Measurements from ENCODE around the gene GLYATL1B. TPM values are rescaled to one million over a fixed set of nuclear protein-coding genes. Genes with fewer than 3 reads are reported as not detected.
"Not testable (repeated sequence)": the region's sequence is repeated elsewhere in the genome, so short reads cannot be mapped to it uniquely, and the experiment has no call there.

The GLYATL1B gene
- total and polyA plus RNA-seq, 2 donors (not counting 1 experiment from before 2014, with no cell fraction given) = not detected

DNA sequence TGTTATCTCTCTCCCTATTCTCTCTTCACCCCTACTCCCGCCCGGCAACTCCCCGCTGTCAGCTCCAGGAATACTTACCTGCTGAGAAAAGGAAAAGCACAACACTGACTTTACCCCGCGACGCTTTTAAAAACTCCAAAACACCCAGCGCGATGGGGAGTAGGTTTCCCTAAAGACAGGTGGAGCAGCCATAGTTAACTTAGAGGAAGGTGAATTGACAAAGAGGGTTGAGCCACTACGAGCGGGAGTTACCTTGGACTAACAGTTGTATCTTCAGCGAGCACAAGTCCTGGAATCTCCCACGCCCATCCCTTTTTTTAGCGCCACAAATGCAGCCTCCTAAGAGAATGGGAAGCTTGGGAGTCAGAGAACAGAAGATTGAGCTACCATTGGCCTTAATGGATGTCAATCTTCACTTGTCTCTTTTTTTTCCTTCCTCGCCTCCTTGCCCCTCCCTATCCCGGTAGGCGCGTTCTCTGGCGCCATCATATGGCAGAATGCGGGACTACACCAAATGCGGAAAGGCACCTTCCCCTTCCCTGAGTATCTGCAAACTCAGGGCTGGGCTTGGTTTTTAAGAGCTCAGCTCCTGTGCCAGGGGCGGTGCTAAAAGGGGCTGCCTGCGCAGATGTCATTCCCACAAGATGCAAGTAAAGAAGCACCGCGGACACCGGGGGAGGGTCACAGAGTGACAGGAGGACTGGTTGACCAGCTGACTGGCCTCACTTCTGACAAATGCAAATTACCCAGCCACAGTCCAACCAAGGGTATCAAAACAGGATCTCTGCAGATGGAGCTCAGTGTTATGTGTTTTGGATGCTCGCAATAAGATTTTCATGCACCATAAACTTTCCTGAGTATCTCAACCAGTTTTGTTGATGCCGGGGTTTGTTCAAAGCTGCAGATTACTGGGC is 27.7 kb upstream of the GLYATL1B start:
- Mint-ChIP-seq H3K27ac (peak overlapping the region; percentile 90), H3K4me1 (peaks cover 62% of the 10 kb centered on the region), H3K4me3 (peak overlapping the region; percentile 97)
- Histone ChIP-seq H3K4me2 (replicated peaks; ENCODE audit: low read depth, low read length, poor library complexity, severe bottlenecking) (peak overlapping the region; percentile 67), H3K27ac (ENCODE audit: low read length in 2 of 2) (peak overlapping the region; percentile 60 to 71), H2AFZ (ENCODE audit: insufficient read depth, low read depth, low read length, poor library complexity, severe bottlenecking) (peak overlapping the region; percentile 77), H3K4me1 (ENCODE audit: control insufficient read depth in 2 of 2, insufficient read depth in 2 of 2, low read length in 2 of 2) (peaks cover 39 to 55% of the 10 kb centered on the region in 2 donors), H3K9me3 (ENCODE audit: control extremely low read depth in 1 of 3, control insufficient read depth in 2 of 3, insufficient read depth in 1 of 3, low read length in 2 of 3) (peaks cover 0 to 17% (median 0%) of the 10 kb centered on the region in 3 donors), H3K4me3 (ENCODE audit: control extremely low read depth in 1 of 5, extremely low read depth in 1 of 5, insufficient read depth in 1 of 5, low read depth in 2 of 5, low read length in 4 of 5) (peak overlapping the region; percentile 11 to 70 (median 65)), H3K79me2 (ENCODE audit: control insufficient read depth, insufficient read depth, low read length) (peaks cover 10% of the 10 kb centered on the region), H3K9ac (ENCODE audit: low read length) (peak overlapping the region; percentile 71)
- H3K27me3 Mint-ChIP-seq; H4K20me1 ChIP-seq (ENCODE audit: control insufficient read depth, insufficient read depth, low read length, poor library complexity, severe bottlenecking); H3K36me3 ChIP-seq (replicated peaks in 1 of 2; ENCODE audit: control extremely low read depth in 1 of 2, control insufficient read depth in 1 of 2, extremely low read depth in 1 of 2, insufficient read depth in 2 of 2, low read length in 1 of 2); H3K9me3 Mint-ChIP-seq (ENCODE audit: insufficient read depth); H3K27me3 ChIP-seq (replicated peaks in 1 of 4; ENCODE audit: control extremely low read depth in 1 of 4, control insufficient read depth in 3 of 4, insufficient read depth in 4 of 4, low read length in 3 of 4): not testable (repeated sequence)
- ATAC-seq (ENCODE audit: low read depth) = peak; percentile 89
- intact Hi-C loops (cut with micrococcal nuclease) = loop anchor here (1.0 to 5.0 kb wide), 10 partner anchors 19 to 531 kb away; partner anchors contain the start of gene ZFP91
- POLR2A ChIA-PET = interaction anchor here (1.0 to 1.5 kb wide), 11 partner anchors 14 to 86 kb away, joined by 3 to 13 read pairs (median 7); partner anchors contain the start of gene FAM111B
- TF ChIP-seq, protein P1, sequence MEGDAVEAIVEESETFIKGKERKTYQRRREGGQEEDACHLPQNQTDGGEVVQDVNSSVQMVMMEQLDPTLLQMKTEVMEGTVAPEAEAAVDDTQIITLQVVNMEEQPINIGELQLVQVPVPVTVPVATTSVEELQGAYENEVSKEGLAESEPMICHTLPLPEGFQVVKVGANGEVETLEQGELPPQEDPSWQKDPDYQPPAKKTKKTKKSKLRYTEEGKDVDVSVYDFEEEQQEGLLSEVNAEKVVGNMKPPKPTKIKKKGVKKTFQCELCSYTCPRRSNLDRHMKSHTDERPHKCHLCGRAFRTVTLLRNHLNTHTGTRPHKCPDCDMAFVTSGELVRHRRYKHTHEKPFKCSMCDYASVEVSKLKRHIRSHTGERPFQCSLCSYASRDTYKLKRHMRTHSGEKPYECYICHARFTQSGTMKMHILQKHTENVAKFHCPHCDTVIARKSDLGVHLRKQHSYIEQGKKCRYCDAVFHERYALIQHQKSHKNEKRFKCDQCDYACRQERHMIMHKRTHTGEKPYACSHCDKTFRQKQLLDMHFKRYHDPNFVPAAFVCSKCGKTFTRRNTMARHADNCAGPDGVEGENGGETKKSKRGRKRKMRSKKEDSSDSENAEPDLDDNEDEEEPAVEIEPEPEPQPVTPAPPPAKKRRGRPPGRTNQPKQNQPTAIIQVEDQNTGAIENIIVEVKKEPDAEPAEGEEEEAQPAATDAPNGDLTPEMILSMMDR (IDR thresholded peaks at IDR 0.05) = peak; percentile 91
- WGBS (ENCODE audit: insufficient coverage) = 1% methylated on average over 16 of the region's 27 CpGs
- CTCF ChIA-PET = interaction anchor here (0.6 to 4.1 kb wide), 45 partner anchors 9 to 483 kb away, joined by 3 to 76 read pairs (median 6); partner anchors contain the start of genes FAM111A, FAM111B, GLYATL1B and LPXN
- DNase-seq = peak; percentile 95

GRCh38 chr11:59060096-59060495 is 26.0 kb upstream of the GLYATL1B start:
- H3K4me2 ChIP-seq (replicated peaks; ENCODE audit: low read depth, low read length, poor library complexity, severe bottlenecking); H3K27me3 Mint-ChIP-seq; H3K9ac ChIP-seq (ENCODE audit: low read length); intact Hi-C loops (cut with micrococcal nuclease); H3K27ac ChIP-seq (ENCODE audit: low read length in 2 of 2); H4K20me1 ChIP-seq (ENCODE audit: control insufficient read depth, insufficient read depth, low read length, poor library complexity, severe bottlenecking); H3K4me3 ChIP-seq (ENCODE audit: control extremely low read depth in 1 of 5, extremely low read depth in 1 of 5, insufficient read depth in 1 of 5, low read depth in 2 of 5, low read length in 4 of 5); POLR2A ChIA-PET; ATAC-seq (ENCODE audit: low read depth); H3K9me3 Mint-ChIP-seq (ENCODE audit: insufficient read depth); H3K79me2 ChIP-seq (ENCODE audit: control insufficient read depth, insufficient read depth, low read length); H3K27me3 ChIP-seq (replicated peaks in 1 of 4; ENCODE audit: control extremely low read depth in 1 of 4, control insufficient read depth in 3 of 4, insufficient read depth in 4 of 4, low read length in 3 of 4); H3K36me3 ChIP-seq (replicated peaks in 1 of 2; ENCODE audit: control extremely low read depth in 1 of 2, control insufficient read depth in 1 of 2, extremely low read depth in 1 of 2, insufficient read depth in 2 of 2, low read length in 1 of 2); DNase-seq; H2AFZ ChIP-seq (ENCODE audit: insufficient read depth, low read depth, low read length, poor library complexity, severe bottlenecking): not testable (repeated sequence)
- Mint-ChIP-seq H3K4me1 (peaks cover 49% of the 10 kb centered on the region), H3K27ac (peak overlapping the region; percentile 90), H3K4me3 (peak overlapping the region; percentile 11)
- Histone ChIP-seq H3K4me1 (ENCODE audit: control insufficient read depth in 2 of 2, insufficient read depth in 2 of 2, low read length in 2 of 2) (peaks cover 23 to 39% of the 10 kb centered on the region in 2 donors), H3K9me3 (ENCODE audit: control extremely low read depth in 1 of 3, control insufficient read depth in 2 of 3, insufficient read depth in 1 of 3, low read length in 2 of 3) (peaks cover 0 to 21% (median 0%) of the 10 kb centered on the region in 3 donors)
- CTCF ChIA-PET = interaction anchor here (1.5 to 4.1 kb wide), 7 partner anchors 17 to 384 kb away, joined by 4 to 76 read pairs (median 35); partner anchors contain the start of gene FAM111B
- 67% methylated on average over 3 of the region's 3 CpGs for WGBS (ENCODE audit: insufficient coverage)

Data from B cell (primary cell).